Kasumi-1 (cell line): ENCODE results near the gene COLEC12.

ENCODE experiments used
- DNase-seq, 2 experiments: peaks; one replicate each; lab custom pipeline; 2025; lab: John Stamatoyannopoulos, UW

Gene COLEC12

DNA sequence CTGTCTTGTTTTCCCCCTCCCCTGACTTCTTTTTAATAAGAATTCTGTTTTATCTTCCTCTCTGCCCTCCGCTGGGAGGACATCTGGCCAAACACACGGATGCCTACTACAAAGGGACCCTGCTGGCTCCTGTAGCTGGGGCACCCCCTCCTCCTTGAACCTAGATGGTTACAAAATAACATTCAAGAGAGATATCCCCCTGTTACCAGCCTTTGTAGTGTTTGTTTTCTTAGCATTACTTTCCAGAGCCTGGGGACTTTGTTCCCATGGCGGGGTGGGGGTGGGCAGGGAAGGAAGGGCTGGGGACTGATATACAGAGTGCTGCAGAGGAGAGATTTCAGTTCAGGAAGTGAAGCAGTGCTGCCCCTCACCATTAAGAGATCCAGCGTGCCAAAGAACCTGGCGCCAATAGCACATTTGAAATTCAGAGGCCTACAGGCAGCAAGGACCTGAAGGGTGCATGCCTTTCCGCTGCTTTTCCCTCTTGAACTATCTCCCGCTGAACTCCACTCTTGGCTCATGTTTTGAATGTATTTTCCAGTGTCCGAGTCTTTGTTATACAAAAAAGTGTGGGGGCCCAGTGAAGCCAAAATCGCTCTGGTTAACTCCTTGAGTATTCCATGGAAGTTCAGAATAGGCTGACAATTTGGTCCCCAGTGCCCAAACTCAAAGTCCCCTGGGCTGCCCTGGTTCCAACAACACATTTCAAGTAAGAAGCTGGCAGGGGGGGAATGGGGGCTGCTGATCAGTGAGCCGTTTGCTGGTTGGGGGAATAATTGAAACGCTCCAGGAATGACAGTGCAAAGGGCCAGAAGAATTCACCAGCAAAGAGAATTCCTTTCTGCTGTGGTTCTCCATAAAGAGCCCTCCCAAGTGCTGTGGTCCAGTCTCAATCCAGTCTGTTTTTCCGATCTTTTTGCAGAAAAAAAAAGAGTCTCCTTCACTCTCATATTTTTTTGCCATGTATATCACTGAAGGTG is 137.9 kb downstream of the COLEC12 start:
- no peak for DNase-seq

DNA sequence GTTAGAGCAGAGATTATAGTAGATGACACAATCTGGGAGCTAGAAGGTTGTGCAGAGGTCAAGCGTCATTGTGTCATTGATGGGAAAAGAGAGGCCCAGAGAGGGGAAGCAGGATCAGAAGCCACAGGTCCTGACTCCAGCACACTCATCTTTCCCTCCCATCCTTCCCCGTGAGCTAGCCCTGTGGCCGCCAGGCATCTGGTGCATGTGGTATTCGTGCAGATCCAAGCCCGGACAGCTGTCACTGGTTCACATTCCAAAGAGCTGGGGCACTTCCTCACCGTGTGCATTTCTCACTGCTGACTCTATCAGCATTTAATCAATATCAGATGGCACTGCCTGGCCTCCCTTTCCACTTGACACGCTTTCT is 138.6 kb downstream of the COLEC12 start:
- no peak for DNase-seq

DNA sequence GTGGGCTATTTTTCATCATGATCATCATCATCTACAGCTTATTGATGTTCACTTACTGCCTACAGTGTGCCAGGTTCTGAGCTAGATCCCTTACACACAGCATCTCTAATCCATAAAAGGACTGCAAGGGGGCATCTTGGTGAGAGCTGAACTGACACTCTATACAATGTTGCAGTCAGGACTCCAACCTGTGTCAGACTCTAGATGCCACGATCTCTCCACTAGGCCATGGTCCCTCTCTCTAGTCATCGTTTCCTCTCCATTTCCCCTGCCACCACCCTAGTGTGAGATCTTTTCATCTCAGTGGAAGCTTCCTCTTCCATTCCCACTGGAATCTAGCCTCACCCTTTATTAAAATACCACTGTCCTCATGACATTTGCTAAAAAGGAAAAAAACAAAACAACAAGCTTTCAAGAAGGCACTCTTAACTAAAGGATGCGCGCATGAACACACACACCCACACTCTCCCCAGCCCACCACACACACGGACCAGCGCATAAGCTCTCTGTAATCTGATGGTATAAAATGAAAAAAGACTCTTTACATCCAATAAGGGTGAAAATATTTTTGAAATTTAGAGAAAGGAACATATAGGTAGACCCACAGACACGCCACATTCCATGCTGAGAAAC is 139.3 kb downstream of the COLEC12 start:
- DNase-seq: no peak

DNA sequence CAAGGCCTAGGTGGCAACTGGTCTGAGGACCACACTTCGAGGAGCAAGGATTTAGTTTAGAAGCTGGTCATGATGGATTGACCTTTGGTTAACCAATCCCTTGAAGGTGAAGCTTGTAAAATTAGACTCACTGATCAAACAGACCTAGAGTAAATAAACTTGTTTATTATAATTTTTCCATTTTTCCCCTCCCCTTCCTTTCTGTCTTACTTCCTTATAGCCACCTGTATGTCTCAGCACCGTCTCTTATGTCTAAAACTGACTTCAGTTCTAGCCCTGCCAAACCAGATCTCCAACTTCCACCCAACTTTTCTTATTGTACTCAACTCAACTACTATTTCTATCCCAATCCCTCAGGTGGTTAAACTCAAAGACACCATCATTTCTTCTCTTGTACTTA is 139.8 kb downstream of the COLEC12 start:
- no peak for DNase-seq

DNA sequence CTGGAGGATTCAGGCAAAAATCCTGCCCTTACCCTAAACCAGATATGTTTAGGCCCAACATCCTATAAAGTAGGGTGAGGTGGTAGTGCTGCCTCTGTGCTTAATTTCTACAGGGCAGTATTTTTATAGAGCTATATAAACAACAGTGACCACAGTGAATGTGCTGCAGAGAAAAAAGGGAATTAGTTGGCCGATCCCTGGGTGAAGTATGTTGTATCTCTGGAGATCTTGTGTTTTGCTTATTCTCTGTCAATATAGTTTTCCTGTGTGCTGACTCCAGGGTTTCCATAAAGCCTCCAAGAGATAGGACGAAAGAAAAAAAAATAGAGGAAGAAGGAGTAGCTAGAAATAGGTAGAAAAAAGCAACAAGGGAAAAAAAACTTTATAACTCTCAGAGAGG is 143.7 kb downstream of the COLEC12 start:
- no peak for DNase-seq

DNA sequence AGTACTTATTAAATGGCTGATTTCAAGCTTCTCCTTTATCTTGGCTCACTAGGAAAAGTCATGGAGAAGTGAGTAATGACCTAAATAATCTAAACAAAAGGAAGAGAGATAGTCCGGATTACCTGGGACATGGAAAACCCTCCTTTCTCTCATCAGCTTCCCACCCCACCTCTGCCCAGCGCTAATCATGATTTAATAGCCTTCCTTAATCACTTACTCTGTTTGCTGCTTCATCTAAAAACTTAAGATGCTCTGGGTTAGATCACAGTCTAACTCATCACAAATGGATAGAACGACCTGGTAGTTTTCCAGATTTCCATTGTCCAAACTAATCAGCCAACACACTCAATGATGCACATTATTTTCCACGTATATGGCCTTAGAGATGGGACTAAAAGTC is 144.8 kb downstream of the COLEC12 start:
- no peak for DNase-seq

DNA sequence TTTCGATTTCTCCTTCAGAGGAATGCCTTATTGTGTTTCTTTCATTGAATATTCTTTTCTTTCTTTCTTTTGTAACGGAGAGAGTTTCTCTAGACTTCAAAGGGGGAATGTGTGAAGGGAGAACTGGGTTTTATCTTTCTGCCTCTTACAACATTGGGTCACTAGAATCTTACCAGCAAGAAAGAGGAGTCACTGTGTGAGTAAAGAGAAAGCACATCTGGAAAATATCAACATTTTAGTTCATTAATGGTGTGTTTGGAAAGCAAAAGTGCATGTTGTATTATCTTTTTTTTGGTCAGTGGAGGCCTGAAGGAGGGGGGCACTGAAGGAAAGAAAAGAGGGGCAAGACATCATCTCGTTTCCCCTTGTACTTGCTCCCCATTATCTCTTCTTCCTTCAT is 146.0 kb downstream of the COLEC12 start:
- DNase-seq: no peak

DNA sequence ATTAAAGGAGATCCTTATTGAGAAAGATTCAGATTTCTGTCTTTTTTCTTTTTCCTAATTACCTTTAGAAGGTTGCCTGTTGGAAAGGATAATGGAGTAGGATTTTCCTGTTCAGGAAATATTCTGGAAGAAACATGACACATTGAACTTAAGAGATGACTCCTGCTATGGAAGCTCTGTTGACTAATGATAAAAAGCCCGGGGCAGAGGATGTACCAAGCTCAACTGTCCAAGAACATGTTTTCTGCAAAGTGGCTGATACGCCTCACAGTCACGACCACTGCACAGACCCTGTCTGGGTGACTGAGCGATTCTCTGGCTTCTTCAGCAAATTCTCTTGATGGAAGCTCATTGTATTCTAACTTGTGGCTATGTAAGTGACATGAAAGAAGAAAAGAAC is 146.5 kb downstream of the COLEC12 start:
- no peak for DNase-seq

DNA sequence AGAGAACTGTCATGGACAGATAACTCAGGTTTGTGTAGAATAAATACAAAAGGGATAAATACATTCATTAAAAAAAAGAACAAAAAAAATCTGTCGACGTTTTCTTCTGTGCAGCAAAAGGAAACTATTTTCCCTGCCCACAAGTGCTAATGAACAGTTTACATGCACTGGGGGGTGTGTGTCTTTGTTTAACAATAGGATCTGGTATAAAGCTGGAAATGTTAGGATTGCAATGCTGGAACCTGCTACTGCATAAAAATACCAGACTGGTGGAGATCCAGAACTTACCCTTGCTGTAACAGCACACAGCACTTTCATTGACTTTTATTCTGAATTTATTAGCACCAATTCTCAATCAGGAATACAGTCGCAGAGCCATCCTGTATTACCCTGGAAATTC is 148.1 kb downstream of the COLEC12 start:
- DNase-seq: no peak

DNA sequence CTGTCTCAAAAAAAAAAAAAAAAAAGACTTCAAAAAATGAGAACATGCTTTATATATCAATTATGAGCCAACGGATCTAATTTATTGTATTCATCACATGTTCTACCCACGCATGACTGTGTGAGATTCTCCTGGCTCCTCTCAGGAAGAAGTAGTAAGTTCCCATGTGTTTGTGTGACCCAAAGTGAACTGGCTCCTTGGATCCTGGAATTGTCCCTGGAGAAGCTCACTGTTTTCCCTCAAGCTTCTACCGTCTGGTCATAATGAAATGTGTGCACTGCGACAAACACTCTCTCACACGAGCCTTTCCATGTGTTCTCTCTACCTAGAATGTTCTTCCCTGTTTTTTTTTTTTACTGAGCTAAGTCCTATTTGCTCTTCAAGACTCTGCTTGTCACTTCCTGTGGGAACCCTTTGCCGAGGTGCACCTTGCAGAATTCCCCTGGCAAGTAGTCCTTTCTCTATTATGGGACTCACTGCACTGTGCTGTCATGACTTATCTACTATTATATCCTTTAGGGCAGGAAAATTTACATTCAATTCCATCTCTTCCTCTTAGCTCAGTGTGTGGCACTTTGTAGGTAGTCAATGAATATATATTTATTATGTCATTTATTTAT is 149.4 kb downstream of the COLEC12 start:
- no peak for DNase-seq

DNA sequence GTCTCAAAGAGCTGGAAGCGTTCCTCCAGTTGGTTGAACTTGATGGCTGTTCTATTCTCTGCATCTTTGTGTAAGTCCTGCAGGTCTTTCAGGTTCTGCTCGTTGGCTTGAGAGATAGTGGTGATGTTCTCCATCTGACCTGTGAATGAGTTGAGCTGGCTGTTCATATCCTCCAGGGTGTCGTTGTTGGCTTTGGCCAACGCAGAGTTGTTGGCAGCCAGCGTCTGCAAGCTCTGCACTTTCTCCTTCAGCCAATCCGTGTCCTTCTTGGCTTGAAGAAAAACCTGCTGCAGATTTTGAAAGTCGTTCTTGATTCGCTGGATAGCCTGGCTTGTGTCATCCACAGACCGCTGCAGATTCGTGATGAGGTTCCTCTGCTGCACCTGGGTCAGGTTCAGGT is 153.9 kb downstream of the COLEC12 start:
- DNase-seq: no peak

DNA sequence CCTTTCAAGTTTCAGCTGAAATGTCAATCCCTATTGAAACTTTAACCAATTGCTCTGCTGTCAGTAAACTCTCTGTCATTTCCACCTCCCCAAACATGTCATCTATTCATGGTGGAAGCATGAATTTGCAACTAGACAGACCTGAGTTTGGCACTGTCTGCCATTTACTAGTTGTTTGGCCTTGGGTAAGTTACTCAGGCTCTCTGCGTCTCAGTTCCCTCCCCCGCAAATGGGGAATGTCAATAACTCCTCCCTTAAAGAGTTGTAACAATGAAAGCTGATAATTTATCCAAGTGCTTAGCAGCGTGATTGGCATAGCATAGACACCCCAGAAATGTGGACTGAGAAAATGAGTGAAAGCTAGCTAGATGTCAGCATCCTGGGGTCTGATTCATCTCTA is 159.4 kb downstream of the COLEC12 start:
- DNase-seq: no peak

DNA sequence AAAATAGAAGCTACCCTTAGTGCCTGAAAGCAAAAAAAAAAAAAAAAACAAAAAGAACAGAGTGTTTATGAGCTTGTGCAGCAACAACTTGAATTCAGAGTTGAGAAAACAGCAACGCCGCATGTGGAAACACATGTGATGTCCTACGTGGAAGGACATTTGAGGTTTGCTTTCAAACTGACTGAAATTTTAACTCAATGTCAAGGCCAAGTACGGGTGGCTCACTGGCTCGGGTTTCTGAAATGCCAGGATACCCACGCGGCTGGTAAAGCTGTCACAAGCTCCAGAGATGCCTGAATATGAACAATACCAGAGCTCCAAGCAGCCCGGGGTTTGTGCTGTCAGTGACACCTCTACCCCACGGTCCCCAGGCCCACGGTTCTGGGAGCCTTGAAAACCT is 160.5 kb downstream of the COLEC12 start:
- DNase-seq: no peak

DNA sequence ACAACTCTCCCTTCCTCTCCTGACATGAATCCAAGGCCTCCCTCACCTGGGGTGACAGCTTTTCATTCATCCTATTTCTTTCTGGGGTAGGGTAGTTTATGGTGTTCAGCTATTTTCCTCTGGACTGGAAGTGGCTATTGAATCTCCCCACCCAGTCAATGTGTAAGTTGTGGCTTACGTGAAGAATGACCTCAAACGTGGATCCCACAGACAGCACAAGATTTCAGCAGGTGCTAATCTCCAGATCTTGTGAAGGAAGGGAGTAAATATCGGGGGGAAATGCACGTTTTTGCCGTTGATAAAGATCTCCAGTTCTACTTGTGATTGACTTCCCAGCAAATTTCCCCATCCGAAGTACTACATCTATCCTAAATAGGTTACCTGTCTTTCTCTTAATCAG is 161.3 kb downstream of the COLEC12 start:
- no peak for DNase-seq

DNA sequence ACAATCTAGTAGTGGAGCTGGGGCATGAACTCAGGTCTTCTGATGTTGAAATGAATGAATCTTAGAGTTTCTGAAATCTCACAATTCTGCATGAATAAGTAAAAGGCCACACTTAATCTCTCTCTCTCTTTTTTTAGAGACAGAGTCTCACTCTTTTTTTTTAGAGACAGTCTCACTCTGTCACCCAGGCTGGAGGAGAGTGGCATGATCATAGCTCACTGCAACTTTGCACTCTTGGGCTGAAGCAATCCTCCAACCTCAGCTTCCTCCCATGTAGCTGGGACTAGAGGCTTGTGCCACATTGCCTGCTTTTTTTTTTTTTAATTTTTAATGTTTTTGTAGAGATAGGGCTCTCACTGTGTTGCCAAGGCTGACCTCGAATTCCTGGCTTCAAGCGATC is 163.8 kb downstream of the COLEC12 start:
- DNase-seq: peak; percentile 33 to 48

DNA sequence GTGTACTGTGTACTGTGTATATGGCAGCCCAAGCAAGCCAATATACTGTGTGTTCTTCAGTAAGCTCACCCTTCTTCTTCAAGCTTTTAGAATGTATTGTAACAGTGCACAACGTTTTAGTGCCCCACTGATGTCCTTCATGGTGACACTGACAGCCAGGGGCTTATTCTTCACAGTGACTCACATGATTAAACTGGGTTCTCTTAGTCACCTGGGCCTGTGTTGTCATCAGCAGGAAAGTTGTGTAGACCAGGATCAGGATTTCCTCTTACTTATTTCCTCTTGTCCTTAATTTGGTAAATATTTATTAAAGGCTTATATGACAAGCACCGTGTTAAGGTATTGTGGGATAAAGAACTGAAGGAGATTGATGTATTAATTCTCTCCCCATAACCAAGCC is 164.8 kb downstream of the COLEC12 start:
- no peak for DNase-seq

DNA sequence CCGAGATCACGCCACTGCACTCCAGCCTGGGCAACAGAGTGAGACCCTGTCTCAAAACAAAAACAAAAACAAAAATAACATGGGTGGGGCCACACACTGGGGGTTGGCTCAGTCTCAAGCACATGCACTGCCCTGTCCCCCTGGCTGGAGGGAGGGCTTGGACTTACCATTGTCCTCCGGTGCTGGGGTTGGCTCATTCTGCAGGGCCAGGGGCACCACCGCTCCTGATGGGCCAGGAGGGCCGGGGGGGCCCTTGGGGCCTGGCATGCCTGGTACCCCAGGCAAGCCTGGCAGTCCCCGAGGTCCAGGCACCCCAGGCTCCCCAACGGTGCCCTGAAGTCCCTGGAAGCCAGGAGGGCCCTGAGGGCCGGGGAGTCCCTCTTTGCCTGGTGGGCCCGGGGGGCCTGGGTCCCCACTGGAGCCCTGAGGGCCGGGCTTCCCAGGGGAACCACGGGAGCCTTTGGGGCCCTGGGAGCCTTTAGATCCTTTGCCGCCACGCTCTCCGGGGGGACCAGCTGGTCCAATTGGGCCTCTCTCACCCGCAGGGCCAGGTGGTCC is 165.8 kb downstream of the COLEC12 start:
- no peak for DNase-seq

DNA sequence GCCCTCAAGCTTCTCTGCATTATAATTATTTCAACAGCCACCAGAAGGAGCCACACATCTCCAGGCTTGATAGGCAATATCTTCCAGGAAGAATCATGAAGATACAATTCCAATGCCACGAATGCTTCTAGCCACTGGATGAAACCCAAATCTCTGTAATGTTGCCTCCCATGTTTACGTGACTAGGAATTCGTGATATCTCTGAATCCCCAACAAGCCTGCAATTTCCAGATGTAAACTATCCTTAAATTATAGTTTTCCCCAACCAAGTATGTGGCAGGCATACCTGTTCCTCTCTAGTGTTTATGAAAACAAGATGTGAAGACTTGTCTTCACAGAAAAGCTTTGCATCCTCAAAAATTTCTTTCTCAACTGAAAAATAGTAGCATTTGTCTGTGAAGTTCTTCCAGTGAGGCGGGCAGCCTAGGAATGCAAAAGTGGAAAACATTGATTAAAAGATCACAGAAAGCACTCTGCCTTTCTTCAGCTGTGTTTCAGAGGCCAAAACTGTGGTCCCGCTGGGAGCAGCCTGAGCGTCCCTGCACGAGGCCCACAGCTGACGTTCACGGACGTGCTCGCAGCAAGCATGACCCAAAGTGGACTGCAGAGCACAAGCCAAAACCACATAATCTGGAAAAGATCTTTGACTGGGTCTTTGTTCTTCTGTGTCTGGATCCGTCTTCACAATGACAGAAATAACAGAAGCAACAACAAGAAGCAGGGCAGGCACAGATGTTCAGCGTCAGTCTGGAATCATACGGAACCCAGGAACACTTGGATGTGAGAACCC is 167.6 kb downstream of the COLEC12 start:
- no peak for DNase-seq

DNA sequence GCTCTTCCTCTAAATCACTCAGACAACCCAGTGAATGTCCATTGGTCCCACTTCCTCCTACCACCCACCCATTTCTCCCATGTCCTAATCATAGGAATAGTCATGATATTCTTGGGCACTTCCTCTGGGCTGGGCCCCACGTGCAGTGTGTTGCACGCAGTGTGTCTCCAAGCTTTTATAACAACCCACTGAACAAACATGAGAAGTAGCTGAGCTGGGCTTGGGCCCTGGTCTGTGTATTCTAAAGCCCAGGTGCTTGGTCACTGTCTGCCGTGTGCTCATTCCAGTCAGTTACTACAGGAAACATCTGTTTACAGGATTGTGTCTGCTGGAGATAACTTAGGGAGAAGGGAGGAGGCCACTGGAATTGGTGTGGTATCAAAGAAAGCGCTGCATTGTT is 168.5 kb downstream of the COLEC12 start:
- DNase-seq: peak; percentile 7 to 17

DNA sequence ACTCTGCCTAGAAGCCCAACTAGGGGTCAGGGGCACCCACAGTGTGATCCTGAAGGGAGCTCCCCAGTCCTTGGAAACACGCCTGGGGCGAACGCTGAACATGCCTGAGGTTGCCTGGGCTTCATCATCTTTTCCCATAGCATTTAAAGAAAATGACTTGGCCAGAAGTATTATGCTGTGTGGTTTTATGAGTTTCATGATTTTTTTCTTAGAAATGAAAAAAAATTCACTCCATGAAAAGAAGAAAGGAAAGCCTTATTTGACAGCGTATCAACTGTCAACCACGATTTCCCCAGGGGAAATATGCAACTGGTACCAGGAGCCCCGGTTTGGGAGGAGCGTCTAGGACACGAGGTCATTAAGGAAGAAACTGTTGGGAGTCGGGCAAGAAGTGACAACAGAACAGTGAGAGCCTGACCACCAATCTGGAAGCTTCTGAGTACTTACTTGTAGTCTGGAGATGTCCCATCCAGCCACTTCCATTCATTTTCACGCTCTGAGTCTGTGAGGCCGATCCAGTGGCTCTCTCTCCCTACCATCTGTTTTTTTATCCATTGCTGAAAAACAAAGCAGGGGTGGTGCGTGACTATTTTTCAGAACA is 169.2 kb downstream of the COLEC12 start:
- peak; percentile 68 to 74 for DNase-seq

DNA sequence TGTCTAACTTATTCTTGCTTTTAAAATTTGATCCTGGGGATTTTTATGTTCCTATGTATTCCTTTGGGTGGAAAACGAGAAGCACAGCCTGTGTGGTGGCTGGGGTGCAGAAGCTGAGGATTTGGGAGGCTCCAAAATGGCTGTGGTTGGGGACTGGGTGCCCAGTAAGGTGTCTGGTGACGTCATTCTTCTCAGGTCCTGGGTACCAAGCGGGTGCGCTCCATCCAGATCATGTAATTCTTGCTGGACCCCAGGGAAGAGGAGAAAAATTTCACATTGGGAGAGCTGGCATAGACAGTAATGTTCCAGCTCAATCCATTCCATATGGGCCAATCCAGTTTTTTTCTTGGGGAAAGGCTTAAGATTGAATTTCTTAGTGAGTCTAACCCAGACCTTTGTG is 171.6 kb downstream of the COLEC12 start:
- DNase-seq: no peak

DNA sequence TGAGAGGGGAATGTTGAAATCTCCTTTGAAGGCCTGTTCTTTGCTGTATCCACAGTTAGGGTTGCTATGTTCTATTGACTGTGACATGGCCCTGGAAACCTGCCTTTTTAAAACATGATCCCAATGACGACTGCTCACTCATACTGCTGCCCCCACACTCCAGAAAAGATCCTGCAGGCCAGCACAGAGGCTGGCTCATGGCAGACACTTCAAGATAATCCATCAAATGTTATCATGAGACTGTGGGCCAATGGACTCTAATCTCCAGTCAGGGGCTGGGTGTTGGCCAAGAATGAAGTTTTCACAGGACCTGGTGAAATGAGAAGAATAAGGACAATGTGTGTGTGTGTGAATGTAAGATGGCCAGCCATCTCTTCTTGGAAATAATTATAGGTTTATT is 173.7 kb downstream of the COLEC12 start:
- no peak for DNase-seq
